HCT116 (cell line): ENCODE data around the gene HOXB8.

ENCODE experiments used
- POLR2A ChIP-seq: IDR thresholded peaks from 2 replicates; pipeline ENCODE4 v1.7.0; 2011; ENCODE audit warnings: borderline replicate concordance; ENCODE audit not compliant: insufficient read depth, insufficient read length; ENCODE audit errors: extremely low read depth
- SP1 ChIP-seq: IDR thresholded peaks from 2 replicates; pipeline ENCODE4 v1.6.1; 2012; ENCODE audit warnings: low read depth
- YY1 ChIP-seq: IDR thresholded peaks from 2 replicates; pipeline ENCODE4 v1.6.1; 2011; ENCODE audit warnings: low read length, low read depth, moderate library complexity, mild to moderate bottlenecking; ENCODE audit not compliant: insufficient replicate concordance; ENCODE audit errors: extremely low read depth
- TF ChIP-seq, protein P1 (sequence below), 3 experiments: fragments of 200-600 bp in 1 of 3; sonication (generic) in 1 of 3; IDR thresholded peaks in 2 of 3; conservative IDR thresholded peaks in 1 of 3; 2 replicates each; pipeline ENCODE4 v1.5.1; 2012 to 2017; ENCODE audit warnings: low read depth in 2 of 3, low read length in 2 of 3, antibody characterized with exemption in 1 of 3, borderline replicate concordance in 1 of 3, control low read depth in 1 of 3, mild to moderate bottlenecking in 1 of 3, mixed read lengths in 1 of 3, mixed run types in 1 of 3, moderate library complexity in 1 of 3; ENCODE audit not compliant: insufficient read depth in 1 of 3

DNA sequence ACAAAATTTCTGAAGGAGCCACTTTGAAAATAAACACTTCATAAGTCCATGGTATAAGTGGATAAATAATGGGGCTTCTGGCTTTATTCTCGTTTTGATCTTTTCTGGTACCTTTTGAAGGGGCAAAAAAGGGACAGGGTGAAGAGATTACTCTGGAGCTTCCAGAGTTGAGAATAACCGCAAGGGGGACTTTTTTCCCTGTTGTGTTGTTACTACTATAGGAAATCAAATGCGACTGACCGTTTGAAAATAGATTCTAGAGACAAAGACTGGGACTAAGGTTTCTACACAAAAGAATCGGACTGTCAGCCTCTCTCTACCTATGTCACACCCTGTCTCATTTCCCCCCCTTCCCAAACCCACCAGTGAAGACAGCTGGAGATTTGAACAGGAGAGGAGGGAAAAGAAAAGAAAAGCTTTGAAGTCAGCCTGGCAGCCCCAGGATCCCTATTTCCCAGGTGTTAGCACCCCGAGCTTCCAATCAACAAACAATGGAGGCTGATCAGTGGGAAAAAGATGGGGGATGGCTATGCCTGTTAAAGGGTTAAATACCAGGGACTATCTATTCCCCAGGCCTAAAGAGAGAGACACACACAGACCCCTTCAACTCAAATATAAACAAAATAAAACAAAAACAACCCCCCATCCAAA lies 45.3 kb downstream of the HOXB8 start:
- TF ChIP-seq, protein P1, sequence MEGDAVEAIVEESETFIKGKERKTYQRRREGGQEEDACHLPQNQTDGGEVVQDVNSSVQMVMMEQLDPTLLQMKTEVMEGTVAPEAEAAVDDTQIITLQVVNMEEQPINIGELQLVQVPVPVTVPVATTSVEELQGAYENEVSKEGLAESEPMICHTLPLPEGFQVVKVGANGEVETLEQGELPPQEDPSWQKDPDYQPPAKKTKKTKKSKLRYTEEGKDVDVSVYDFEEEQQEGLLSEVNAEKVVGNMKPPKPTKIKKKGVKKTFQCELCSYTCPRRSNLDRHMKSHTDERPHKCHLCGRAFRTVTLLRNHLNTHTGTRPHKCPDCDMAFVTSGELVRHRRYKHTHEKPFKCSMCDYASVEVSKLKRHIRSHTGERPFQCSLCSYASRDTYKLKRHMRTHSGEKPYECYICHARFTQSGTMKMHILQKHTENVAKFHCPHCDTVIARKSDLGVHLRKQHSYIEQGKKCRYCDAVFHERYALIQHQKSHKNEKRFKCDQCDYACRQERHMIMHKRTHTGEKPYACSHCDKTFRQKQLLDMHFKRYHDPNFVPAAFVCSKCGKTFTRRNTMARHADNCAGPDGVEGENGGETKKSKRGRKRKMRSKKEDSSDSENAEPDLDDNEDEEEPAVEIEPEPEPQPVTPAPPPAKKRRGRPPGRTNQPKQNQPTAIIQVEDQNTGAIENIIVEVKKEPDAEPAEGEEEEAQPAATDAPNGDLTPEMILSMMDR (IDR thresholded peaks at IDR 0.05 in 2 of 3, conservative IDR thresholded peaks at IDR 0.05 in 1 of 3; ENCODE audit: borderline replicate concordance in 1 of 3, insufficient read depth in 1 of 3, low read depth in 2 of 3, low read length in 2 of 3): no peak
- TF ChIP-seq POLR2A: no peak
- no peak for TF ChIP-seq SP1
- TF ChIP-seq YY1: no peak
